Activated T-cell treated with anti-CD3 and anti-CD28 coated beads, Interleukin-2, amount 50 U/mL, for 72 hours (primary cell): ENCODE data around the gene NRAS. TPM values are rescaled to one million over a fixed set of nuclear protein-coding genes. Genes with fewer than 3 reads are reported as not detected.
"Not testable (repeated sequence)": the region's sequence is repeated elsewhere in the genome, so short reads cannot be mapped to it uniquely, and the experiment has no call there.

Experiments
- ATAC-seq, 2 donors: fragments of 150-1000 bp; cut with Tn5 transposase; replicated peaks in 1 of 2; 2 replicates each; pipeline ENCODE4 v1.10.0; 2021; ENCODE audit warnings: moderate library complexity in 2 of 2, mild to moderate bottlenecking in 1 of 2
- DNase-seq, 2 donors: peaks; one replicate each; pipeline ENCODE4 v3.0.0; 2021 to 2022; ENCODE audit warnings: mixed read lengths in 1 of 2
- H3K27ac Mint-ChIP-seq: one replicate; pipeline ENCODE4 v1.8.0; 2022; ENCODE audit warnings: mild to moderate bottlenecking, moderate library complexity, mixed read lengths
- H3K27me3 Mint-ChIP-seq: one replicate; pipeline ENCODE4 v1.8.0; 2022; ENCODE audit warnings: low read depth, mixed read lengths
- H3K36me3 Mint-ChIP-seq, 2 donors: one replicate each; pipeline ENCODE4 v1.8.0; 2022; ENCODE audit warnings: mixed read lengths in 2 of 2, mild to moderate bottlenecking in 1 of 2; ENCODE audit not compliant: insufficient read depth in 2 of 2
- H3K4me1 Mint-ChIP-seq: one replicate; pipeline ENCODE4 v1.8.0; 2022; ENCODE audit warnings: low read depth, mixed read lengths
- H3K4me3 Mint-ChIP-seq, 2 donors: one replicate each; pipeline ENCODE4 v1.8.0; 2022; ENCODE audit warnings: mild to moderate bottlenecking in 2 of 2, mixed read lengths in 2 of 2, moderate library complexity in 2 of 2
- H3K9me3 Mint-ChIP-seq, 2 donors: one replicate each; pipeline ENCODE4 v1.8.0; 2022; ENCODE audit warnings: mixed read lengths in 2 of 2
- total RNA-seq, 2 donors: library from RNA; stranded (reverse); gene quantifications; one replicate each; pipeline ENCODE4 v1.2.3, GENCODE V29; 2022

NRAS gene
- 10 to 100 TPM; 63.8 to 73.6 TPM for total RNA-seq

- peak; percentile 97 for ATAC-seq
These were observed at the start of gene NRAS for GRCh38 chr1:114716304-114717170. Gene NRAS (minus strand): TSS chr1:114716771. CDS start chr1:114716160, 611 bp downstream.

GRCh38 chr1:114764689-114765088, 48.1 kb upstream of the NRAS start:
- no peaks in the 10 kb centered on the region for H3K4me1 Mint-ChIP-seq
- no peak overlapping the region for H3K27ac Mint-ChIP-seq
- ATAC-seq = no peak
- no peaks in the 10 kb centered on the region for H3K27me3 Mint-ChIP-seq
- H3K36me3 Mint-ChIP-seq = peaks cover 3 to 7% of the 10 kb centered on the region in 2 donors
- H3K9me3 Mint-ChIP-seq = peaks cover 0 to 4% of the 10 kb centered on the region in 2 donors
- no peak overlapping the region for H3K4me3 Mint-ChIP-seq
- DNase-seq = no peak

More at GRCh38 chr1:114716304-114717170, at the start of gene NRAS:
- H3K36me3 Mint-ChIP-seq = peaks cover 12 to 31% of the 10 kb centered on the region in 2 donors
- H3K9me3 Mint-ChIP-seq = no peaks in the 10 kb centered on the region
- H3K4me3 Mint-ChIP-seq = peak within 1 kb of the TSS; percentile 96 to 99
- H3K27me3 Mint-ChIP-seq = no peaks in the 10 kb centered on the region
- peak; percentile 96 to 98 for DNase-seq
- peak within 1 kb of the TSS; percentile 98 for H3K27ac Mint-ChIP-seq
- H3K4me1 Mint-ChIP-seq = peaks cover 42% of the 10 kb centered on the region

- peaks cover 47% of the 10 kb centered on the region for H3K4me1 Mint-ChIP-seq
- H3K27ac Mint-ChIP-seq = peak overlapping the region; percentile 98
- no peaks in the 10 kb centered on the region for H3K27me3 Mint-ChIP-seq
- H3K4me3 Mint-ChIP-seq = peak overlapping the region; percentile 98 to 99
- no peak for ATAC-seq
- H3K36me3 Mint-ChIP-seq = peaks cover 9 to 12% of the 10 kb centered on the region in 2 donors
- no peak for DNase-seq
- H3K9me3 Mint-ChIP-seq = peaks cover 0 to 6% of the 10 kb centered on the region in 2 donors
These were observed 41.8 kb upstream of the NRAS start for GRCh38 chr1:114758256-114758832.

GRCh38 chr1:114757455-114758255, 41.1 kb upstream of the NRAS start, which contains the start of gene CSDE1:
Gene CSDE1 (minus strand): TSS chr1:114757984. CDS start chr1:114739890, 18,094 bp downstream.
- H3K36me3 Mint-ChIP-seq = peaks cover 7% of the 10 kb centered on the region in 2 donors
- ATAC-seq (peak; percentile 83 to 86), DNase-seq (peak; percentile 96 to 97)
- no peaks in the 10 kb centered on the region for H3K27me3 Mint-ChIP-seq
- H3K4me3 Mint-ChIP-seq = peak within 1 kb of the TSS; percentile 98 to 99
- H3K9me3 Mint-ChIP-seq = peaks cover 0 to 2% of the 10 kb centered on the region in 2 donors
- H3K4me1 Mint-ChIP-seq = peaks cover 54% of the 10 kb centered on the region
- peak within 1 kb of the TSS; percentile 98 for H3K27ac Mint-ChIP-seq

GRCh38 chr1:114756949-114757454, 40.4 kb upstream of the NRAS start:
- Mint-ChIP-seq H3K9me3 (peaks cover 0 to 2% of the 10 kb centered on the region in 2 donors), H3K4me3 (peak overlapping the region; percentile 98 to 99), H3K27me3 (no peaks in the 10 kb centered on the region), H3K36me3 (peaks cover 7% of the 10 kb centered on the region in 2 donors), H3K27ac (peak overlapping the region; percentile 98), H3K4me1 (peaks cover 61% of the 10 kb centered on the region)
- ATAC-seq = no peak
- DNase-seq = peak in 1 of 2 donors; percentile 26

- DNase-seq = no peak
- peak overlapping the region; percentile 98 for H3K27ac Mint-ChIP-seq
These were observed 39.7 kb upstream of the NRAS start for GRCh38 chr1:114756009-114756892.

GRCh38 chr1:114755006-114755931, 38.7 kb upstream of the NRAS start:
- peaks cover 78% of the 10 kb centered on the region for H3K4me1 Mint-ChIP-seq

More at GRCh38 chr1:114756009-114756892, 39.7 kb upstream of the NRAS start:
- ATAC-seq = peak; percentile 18 to 27
- peaks cover 7% of the 10 kb centered on the region in 2 donors for H3K36me3 Mint-ChIP-seq
- peaks cover 68% of the 10 kb centered on the region for H3K4me1 Mint-ChIP-seq
- peak overlapping the region; percentile 98 to 99 for H3K4me3 Mint-ChIP-seq
- peaks cover 0 to 2% of the 10 kb centered on the region in 2 donors for H3K9me3 Mint-ChIP-seq
- H3K27me3 Mint-ChIP-seq = no peaks in the 10 kb centered on the region

GRCh38 chr1:114753702-114754101, 37.1 kb upstream of the NRAS start:
- DNase-seq = peak; percentile 46 to 55
- Mint-ChIP-seq H3K4me1 (peaks cover 92% of the 10 kb centered on the region), H3K27ac (peak overlapping the region; percentile 98), H3K4me3 (peak overlapping the region; percentile 98 to 99), H3K36me3 (peaks cover 10 to 11% of the 10 kb centered on the region in 2 donors)
- H3K9me3 Mint-ChIP-seq, ATAC-seq, H3K27me3 Mint-ChIP-seq: not testable (repeated sequence)

More at GRCh38 chr1:114755006-114755931, 38.7 kb upstream of the NRAS start:
- H3K36me3 Mint-ChIP-seq = peaks cover 7% of the 10 kb centered on the region in 2 donors
- no peak for DNase-seq
- peaks cover 0 to 2% of the 10 kb centered on the region in 2 donors for H3K9me3 Mint-ChIP-seq
- H3K27me3 Mint-ChIP-seq = no peaks in the 10 kb centered on the region
- ATAC-seq = no peak
- H3K4me3 Mint-ChIP-seq = peak overlapping the region; percentile 98 to 99
- H3K27ac Mint-ChIP-seq = peak overlapping the region; percentile 98

GRCh38 chr1:114753143-114753542, 36.6 kb upstream of the NRAS start:
- Mint-ChIP-seq H3K27ac (no peak overlapping the region), H3K9me3 (no peaks in the 10 kb centered on the region), H3K27me3 (no peaks in the 10 kb centered on the region), H3K4me1 (peaks cover 92% of the 10 kb centered on the region), H3K36me3 (peaks cover 12 to 17% of the 10 kb centered on the region in 2 donors), H3K4me3 (peak overlapping the region in 1 of 2 donors; percentile 12)
- ATAC-seq = no peak
- DNase-seq = no peak

- Mint-ChIP-seq H3K9me3 (no peaks in the 10 kb centered on the region), H3K4me1 (peaks cover 99% of the 10 kb centered on the region), H3K27ac (peak overlapping the region; percentile 76), H3K27me3 (no peaks in the 10 kb centered on the region), H3K4me3 (peak overlapping the region in 1 of 2 donors; percentile 9), H3K36me3 (peaks cover 8 to 25% of the 10 kb centered on the region in 2 donors)
- DNase-seq = no peak
- no peak for ATAC-seq
These were observed 34.2 kb upstream of the NRAS start for GRCh38 chr1:114750780-114751179.

- H3K4me3 Mint-ChIP-seq = peak overlapping the region in 1 of 2 donors; percentile 0
- no peak for ATAC-seq
- H3K27me3 Mint-ChIP-seq = no peaks in the 10 kb centered on the region
- H3K36me3 Mint-ChIP-seq = peaks cover 8 to 23% of the 10 kb centered on the region in 2 donors
- no peak for DNase-seq
- peaks cover 99% of the 10 kb centered on the region for H3K4me1 Mint-ChIP-seq
- peak overlapping the region; percentile 39 for H3K27ac Mint-ChIP-seq
- no peaks in the 10 kb centered on the region for H3K9me3 Mint-ChIP-seq
These were observed 33.3 kb upstream of the NRAS start for GRCh38 chr1:114749835-114750234.
